Activated CD4-positive, CD25-positive, alpha-beta regulatory T cell treated with anti-CD3 and anti-CD28 coated beads, Interleukin-2, amount 50 U/mL, for 24 hours (primary cell): ENCODE results near the gene CPNE6.

Experiments
- ATAC-seq, 2 donors: fragments of 150-1000 bp; cut with Tn5 transposase; one replicate each; pipeline ENCODE4 v1.10.0; 2021; ENCODE audit warnings: mild to moderate bottlenecking in 1 of 2, moderate library complexity in 1 of 2

The CPNE6 gene

GRCh38 chr14:24055971-24056799, 15.2 kb upstream of the CPNE6 start:
- ATAC-seq = no peak

GRCh38 chr14:24056800-24057184, 14.6 kb upstream of the CPNE6 start:
- ATAC-seq = no peak

DNA sequence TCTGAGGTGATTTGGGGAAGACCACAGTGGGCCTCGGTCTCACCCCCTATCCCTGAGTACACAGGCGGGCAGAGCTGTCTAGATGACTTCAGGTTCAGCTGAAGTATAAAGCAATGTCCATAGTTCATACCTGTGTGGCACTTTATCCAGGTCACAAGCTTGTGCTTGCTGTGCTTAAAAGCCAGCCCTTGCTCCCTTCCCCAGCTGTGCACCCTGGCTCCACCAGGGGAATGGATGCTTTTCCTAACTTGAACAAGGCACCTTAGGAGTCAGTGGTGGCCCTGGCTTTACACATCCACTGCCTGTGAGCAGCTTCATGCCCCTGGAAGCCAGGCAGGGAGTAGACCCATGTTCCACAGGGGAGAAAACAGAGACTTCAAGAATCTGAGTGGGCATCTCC, 14.1 kb upstream of the CPNE6 start:
- no peak for ATAC-seq

GRCh38 chr14:24057867-24058259, 13.5 kb upstream of the CPNE6 start:
- ATAC-seq = no peak

DNA sequence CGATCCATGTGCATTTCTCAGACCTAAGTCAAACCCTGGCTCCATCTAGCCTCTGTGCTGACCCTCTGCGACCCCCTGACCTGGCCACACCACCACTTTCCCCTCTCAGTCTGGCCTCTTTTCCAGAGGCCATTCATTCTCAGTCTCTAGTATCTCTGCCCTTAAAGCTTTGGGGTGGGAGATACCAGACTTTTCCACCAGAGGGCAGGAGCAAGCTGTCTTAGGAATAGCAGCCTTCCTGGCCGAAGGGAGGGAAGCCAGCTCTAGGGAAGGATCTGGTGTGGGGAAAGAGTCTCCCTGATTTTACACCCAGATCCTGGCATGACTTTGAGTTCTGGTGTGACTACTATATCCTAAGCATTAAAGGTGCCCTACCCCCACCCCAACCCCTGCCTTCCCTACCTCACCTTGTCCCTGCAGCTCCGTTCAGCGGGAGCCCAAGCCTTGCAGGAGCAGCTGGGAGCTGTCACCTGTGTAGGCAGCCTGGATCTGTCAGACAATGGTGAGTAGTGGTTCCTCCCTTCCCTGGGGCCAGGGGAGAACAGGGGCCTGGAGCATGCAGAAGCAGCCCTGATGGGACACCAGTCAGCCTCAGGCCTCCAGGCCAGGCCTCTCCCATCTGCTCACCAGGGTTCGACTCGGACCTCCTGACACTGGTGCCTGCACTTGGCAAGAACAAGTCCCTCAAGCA, 13.0 kb upstream of the CPNE6 start:
- ATAC-seq = no peak

- ATAC-seq = no peak
Observed at GRCh38 chr14:24058951-24059475, 12.3 kb upstream of the CPNE6 start.

DNA sequence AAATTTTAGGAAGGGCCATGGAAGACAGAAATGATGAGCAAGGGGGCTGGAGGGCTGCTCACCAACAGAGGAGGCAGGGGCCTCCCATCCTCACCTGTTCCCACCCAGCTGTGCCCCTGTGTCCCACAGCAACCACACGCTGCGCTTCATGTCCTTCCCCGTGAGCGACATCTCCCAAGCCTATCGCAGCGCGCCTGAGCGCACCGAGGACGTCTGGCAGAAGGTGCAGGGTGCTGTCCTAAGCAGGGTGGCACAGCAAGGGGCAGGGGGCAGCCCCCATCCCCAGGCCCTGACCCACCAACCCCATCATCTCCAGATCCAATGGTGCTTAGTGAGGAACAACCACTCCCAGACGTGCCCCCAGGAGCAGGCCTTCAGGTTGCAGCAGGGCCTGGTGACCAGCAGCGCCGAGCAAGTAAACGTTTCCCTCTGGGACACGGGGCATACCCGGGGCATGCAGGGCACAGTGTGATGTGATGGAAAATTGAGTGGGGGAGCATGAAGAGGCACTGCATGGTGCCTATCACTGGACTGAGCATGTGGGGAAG, 11.4 kb upstream of the CPNE6 start:
- no peak for ATAC-seq

- ATAC-seq = no peak
Observed at GRCh38 chr14:24060443-24060842, 10.9 kb upstream of the CPNE6 start.

- ATAC-seq = no peak
Observed at GRCh38 chr14:24060984-24061913, 10.1 kb upstream of the CPNE6 start.

GRCh38 chr14:24062216-24062980, 9.0 kb upstream of the CPNE6 start:
- no peak for ATAC-seq

- no peak for ATAC-seq
Observed at GRCh38 chr14:24063263-24063836, 8.0 kb upstream of the CPNE6 start.

DNA sequence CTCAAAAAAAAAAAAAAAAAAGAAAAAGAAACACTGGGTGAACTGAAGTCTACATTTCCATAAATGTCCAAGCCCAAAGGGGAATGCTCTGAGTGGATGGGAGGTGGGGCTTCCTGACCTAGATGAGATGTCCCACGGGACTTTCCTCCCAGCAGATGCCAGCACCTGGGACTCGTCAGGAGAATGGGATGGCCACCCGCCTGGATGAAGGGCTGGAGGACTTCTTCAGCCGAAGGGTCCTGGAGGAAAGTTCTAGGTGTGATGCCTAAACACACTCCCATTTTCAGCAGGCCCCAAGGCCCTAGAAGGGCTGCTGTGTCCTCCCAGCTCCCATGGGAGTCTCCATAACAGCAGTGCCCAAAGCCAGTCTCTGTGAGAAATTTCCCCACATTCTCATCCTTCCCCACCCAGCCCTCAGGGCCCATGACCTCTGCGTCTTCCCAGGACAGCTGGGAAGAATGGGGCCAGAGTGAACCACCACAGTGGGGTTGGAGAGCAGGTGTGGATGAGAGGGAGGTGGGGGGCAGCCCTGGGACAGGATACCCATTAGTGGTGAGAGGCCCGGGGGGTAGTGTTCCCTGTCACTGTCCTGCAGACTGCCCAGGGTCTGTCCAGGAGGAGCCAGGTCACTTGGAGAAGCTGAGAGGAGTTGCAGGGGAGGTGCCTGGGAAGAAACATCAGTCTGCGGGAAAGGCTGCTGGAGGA, 7.1 kb upstream of the CPNE6 start:
- no peak for ATAC-seq

- ATAC-seq = no peak
Observed at GRCh38 chr14:24064856-24065255, 6.5 kb upstream of the CPNE6 start.

GRCh38 chr14:24065408-24065807, 6.0 kb upstream of the CPNE6 start:
- ATAC-seq = no peak

DNA sequence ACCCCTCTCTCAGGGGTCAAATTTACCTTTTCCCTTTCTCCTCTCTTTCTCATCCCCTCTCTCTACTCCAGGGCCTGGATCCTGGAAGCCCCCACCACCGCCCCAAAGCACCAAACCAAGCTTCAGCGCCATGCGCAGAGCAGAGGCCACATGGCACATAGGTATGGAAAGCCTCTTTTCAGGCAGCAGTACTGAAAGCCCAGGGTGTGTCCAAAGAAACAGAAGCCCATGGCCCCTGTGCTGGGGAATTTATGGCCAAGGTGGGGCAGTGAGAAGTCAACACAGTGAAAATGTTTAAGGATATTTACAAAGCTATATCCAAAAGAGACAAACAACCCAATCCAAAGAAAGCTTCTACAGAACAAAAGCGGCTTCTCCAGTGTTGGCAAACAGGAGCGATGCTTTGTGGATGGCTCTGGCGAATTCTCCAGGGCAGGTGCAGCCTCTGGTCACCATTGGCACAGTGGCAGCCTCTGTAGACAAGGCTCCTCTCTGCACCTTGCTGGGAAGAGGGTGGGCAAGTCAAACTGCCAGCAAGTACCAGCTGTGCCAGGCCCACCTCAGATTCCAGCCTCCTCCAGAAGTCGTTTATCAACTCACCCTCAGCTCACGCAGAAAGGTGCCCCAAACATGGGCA, 4.7 kb upstream of the CPNE6 start:
- ATAC-seq = no peak

DNA sequence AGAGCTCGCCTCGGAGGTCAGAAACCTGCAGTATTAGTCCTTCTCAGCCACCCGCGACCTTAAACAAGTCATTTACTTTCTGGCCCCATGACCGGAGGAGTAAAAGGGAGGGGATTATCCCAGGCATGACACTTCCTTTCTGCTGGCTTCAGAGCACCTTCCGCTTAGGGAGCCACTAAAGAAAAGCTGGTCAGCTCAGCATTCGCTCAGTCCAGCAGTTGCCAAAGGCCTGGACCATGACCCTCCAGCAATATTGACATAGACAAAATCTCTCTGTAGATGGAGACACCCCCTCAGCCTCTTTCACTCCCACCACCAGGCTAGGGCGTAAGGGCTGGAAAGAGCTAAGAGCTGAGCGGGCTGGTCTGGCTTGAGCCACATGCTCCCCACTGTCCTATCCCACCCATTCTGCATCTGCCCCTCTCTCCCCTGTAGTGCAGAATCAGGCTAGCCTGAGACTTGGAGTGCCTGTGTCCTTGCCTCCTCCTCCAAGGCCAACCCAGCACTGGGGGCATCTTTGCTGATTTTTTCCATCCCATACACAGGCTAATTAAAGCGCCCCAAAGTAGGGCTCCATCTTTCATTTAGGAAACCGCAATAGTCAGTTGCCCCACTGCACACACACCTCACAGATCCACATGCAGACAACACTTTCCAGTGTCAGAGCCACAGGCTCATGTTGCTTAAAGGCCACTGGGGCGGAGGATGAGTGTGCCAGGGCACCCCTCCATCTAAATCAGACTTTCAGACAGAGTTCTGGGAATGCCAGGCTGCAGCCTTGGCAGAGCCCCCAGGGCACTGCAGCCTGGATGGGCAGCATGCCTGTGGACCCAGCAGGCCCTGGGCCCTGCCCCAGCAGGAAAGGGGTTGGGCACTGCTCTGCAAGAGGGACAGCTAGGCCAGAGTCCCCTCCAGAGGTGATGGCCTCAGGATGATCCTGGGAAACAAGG, 4.0 kb upstream of the CPNE6 start:
- no peak for ATAC-seq

GRCh38 chr14:24068711-24069410, 2.5 kb upstream of the CPNE6 start:
- no peak for ATAC-seq

DNA sequence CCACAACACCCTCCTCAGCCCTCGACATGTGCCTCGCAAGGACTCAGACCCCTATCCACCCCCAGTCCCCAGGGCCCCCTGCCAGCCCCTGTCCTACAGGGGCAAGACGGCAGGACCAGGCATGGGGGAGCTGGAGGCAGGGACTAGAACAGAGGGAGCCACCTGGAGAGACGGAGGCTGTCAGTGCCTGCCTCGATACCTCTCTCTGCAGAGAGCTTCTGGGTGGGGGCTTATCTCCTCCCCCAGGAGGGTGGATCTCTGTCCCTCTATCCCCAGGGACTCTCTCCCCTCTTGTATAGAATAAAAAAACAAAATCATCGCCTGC, 2.0 kb upstream of the CPNE6 start:
- no peak for ATAC-seq
